ENCODE results near the gene AK8. TPM values are rescaled to one million over a fixed set of nuclear protein-coding genes. Genes with fewer than 3 reads are reported as not detected.

Gene AK8
- total and polyA plus RNA-seq, 2 experiments from 2014 or later, result 0.14 to 0.78 TPM

DNA sequence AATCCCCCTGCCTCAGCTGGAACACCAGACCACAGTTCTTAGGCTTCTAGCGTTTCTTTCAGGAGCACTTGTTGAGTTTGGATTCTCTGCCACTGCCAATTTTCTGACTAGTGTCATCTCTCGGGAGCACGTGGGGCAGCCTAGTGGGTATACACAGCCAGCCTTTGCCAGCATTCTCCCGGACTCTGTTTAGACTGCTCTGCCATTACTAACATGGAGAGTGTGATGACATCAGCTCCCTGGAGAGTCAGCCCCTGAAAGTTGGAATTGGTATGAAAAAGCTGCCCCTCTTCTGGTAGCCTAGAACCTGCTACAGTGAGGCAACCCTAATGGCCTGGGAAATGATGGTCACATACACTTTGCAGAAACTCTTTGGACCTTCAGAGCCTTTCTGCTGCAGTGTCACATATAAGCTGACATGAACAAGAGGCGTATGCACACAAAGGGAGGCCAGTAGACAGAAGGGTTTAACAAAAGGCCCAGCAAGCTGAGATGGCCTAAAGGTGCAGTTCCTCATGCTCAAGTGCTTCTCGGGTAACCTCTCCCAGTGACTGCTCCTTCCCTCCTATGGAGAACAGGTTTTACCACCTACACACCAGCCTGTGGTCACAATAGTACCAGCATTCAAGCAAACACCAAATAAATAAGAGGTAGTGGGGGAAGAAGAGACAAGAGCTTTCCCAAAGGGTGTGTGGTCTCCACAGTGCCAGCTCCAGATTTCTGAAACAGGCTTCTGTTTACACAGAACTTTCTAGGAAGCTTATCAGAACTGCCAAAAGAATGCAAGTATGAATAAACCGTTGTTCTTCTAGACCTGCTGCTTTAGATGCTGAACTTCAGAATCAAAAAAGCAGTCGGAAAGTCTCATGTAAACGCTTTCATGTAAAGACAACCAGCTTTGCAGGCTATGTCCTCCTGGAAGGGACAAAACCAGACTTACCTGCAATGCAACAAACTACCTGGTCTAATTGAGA, 17.1 kb upstream of the AK8 start (continued):
- TF ChIP-seq, protein P1, sequence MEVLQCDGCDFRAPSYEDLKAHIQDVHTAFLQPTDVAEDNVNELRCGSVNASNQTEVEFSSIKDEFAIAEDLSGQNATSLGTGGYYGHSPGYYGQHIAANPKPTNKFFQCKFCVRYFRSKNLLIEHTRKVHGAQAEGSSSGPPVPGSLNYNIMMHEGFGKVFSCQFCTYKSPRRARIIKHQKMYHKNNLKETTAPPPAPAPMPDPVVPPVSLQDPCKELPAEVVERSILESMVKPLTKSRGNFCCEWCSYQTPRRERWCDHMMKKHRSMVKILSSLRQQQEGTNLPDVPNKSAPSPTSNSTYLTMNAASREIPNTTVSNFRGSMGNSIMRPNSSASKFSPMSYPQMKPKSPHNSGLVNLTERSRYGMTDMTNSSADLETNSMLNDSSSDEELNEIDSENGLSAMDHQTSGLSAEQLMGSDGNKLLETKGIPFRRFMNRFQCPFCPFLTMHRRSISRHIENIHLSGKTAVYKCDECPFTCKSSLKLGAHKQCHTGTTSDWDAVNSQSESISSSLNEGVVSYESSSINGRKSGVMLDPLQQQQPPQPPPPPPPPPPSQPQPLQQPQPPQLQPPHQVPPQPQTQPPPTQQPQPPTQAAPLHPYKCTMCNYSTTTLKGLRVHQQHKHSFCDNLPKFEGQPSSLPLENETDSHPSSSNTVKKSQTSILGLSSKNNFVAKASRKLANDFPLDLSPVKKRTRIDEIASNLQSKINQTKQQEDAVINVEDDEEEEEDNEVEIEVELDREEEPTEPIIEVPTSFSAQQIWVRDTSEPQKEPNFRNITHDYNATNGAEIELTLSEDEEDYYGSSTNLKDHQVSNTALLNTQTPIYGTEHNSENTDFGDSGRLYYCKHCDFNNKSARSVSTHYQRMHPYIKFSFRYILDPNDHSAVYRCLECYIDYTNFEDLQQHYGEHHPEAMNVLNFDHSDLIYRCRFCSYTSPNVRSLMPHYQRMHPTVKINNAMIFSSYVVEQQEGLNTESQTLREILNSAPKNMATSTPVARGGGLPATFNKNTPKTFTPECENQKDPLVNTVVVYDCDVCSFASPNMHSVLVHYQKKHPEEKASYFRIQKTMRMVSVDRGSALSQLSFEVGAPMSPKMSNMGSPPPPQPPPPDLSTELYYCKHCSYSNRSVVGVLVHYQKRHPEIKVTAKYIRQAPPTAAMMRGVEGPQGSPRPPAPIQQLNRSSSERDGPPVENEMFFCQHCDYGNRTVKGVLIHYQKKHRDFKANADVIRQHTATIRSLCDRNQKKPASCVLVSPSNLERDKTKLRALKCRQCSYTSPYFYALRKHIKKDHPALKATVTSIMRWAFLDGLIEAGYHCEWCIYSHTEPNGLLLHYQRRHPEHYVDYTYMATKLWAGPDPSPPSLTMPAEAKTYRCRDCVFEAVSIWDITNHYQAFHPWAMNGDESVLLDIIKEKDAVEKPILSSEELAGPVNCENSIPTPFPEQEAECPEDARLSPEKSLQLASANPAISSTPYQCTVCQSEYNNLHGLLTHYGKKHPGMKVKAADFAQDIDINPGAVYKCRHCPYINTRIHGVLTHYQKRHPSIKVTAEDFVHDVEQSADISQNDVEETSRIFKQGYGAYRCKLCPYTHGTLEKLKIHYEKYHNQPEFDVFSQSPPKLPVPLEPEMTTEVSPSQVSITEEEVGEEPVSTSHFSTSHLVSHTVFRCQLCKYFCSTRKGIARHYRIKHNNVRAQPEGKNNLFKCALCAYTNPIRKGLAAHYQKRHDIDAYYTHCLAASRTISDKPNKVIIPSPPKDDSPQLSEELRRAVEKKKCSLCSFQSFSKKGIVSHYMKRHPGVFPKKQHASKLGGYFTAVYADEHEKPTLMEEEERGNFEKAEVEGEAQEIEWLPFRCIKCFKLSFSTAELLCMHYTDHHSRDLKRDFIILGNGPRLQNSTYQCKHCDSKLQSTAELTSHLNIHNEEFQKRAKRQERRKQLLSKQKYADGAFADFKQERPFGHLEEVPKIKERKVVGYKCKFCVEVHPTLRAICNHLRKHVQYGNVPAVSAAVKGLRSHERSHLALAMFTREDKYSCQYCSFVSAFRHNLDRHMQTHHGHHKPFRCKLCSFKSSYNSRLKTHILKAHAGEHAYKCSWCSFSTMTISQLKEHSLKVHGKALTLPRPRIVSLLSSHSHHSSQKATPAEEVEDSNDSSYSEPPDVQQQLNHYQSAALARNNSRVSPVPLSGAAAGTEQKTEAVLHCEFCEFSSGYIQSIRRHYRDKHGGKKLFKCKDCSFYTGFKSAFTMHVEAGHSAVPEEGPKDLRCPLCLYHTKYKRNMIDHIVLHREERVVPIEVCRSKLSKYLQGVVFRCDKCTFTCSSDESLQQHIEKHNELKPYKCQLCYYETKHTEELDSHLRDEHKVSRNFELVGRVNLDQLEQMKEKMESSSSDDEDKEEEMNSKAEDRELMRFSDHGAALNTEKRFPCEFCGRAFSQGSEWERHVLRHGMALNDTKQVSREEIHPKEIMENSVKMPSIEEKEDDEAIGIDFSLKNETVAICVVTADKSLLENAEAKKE (CRISPR knock-in tag; IDR thresholded peaks at IDR 0.05), result no peak

DNA sequence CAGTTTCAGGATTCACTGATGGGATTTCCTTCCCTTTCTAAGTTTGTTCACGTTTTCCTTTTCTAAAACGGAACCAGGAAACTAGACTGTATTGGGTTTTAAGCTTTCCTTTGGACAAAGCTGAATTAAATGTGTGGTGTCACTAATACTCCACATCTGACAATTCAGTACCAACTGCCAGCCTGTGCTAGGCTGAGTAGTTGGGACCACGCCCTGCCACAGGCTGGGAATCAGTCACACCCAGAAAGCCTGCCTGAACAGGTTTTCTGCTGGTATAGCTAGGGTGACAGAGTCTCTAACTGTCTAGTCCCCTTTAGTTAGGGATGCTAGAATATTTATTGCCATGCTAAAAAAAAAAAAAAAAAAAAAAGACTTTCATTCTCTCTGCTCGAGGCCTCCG, 16.3 kb upstream of the AK8 start:
- H3K4me3 Mint-ChIP-seq, result no peak overlapping the region
- no peaks in the 10 kb centered on the region for H3K9me3 Mint-ChIP-seq
- H3K27me3 Mint-ChIP-seq (ENCODE audit: insufficient read depth, low read depth, poor library complexity), result peaks cover 5% of the 10 kb centered on the region
- H3K27ac Mint-ChIP-seq, result no peak overlapping the region
- Histone ChIP-seq H3K4me2 (no peak overlapping the region), H2AFZ (no peak overlapping the region), H3K79me2 (replicated peaks; ENCODE audit: insufficient read depth) (no peaks in the 10 kb centered on the region), H4K20me1 (replicated peaks; ENCODE audit: insufficient read depth) (0 out of 2 replicates have a peak, but pooled peaks cover 5% of the 10 kb centered on the region), H3K9me2 (ENCODE audit: insufficient read depth) (no peaks in the 10 kb centered on the region), H3F3A (replicated peaks; ENCODE audit: low read depth) (no peaks in the 10 kb centered on the region), H3K4me1 (ENCODE audit: insufficient read depth) (no peaks in the 10 kb centered on the region), H3K27me3 (ENCODE audit: insufficient read depth) (no peaks in the 10 kb centered on the region), H3K4me3 (no peak overlapping the region), H3K27ac (ENCODE audit: low read depth) (no peak overlapping the region), H3K36me3 (ENCODE audit: insufficient read depth) (peaks cover 14% of the 10 kb centered on the region; the same call in 1 of the 2 replicates)
- peaks cover 25% of the 10 kb centered on the region for H3K36me3 Mint-ChIP-seq (ENCODE audit: low read depth)
- DNase-seq (ENCODE audit: low spot score) (no peak), ATAC-seq (no peak)
- H3K4me1 Mint-ChIP-seq, result no peaks in the 10 kb centered on the region; the same call in 2 of the 3 replicates
- TF ChIP-seq CTCF (conservative IDR thresholded peaks at IDR 0.05; ENCODE audit: low read depth in 2 of 2), result no peak
- TF ChIP-seq EZH2phosphoT487 (IDR thresholded peaks at IDR 0.05; ENCODE audit: unreplicated experiment), result no peak
- no peak for TF ChIP-seq EZH2 (IDR thresholded peaks at IDR 0.05; ENCODE audit: low read depth, unreplicated experiment)
- TF ChIP-seq STAT1 (IDR thresholded peaks at IDR 0.05; ENCODE audit: unreplicated experiment), result no peak
- TF ChIP-seq POLR2AphosphoS5 (IDR thresholded peaks at IDR 0.05; ENCODE audit: low read depth), result no peak
- no peak for TF ChIP-seq CREB1 (CRISPR knock-in tag; IDR thresholded peaks at IDR 0.05; ENCODE audit: low read depth)
- no peak for TF ChIP-seq NANOG (IDR thresholded peaks at IDR 0.05; ENCODE audit: borderline replicate concordance)
- no peak for TF ChIP-seq ETS1 (IDR thresholded peaks at IDR 0.05)
- TF ChIP-seq JUNB (IDR thresholded peaks at IDR 0.05; ENCODE audit: unreplicated experiment), result no peak
- TF ChIP-seq ZNF114 (CRISPR knock-in tag; IDR thresholded peaks at IDR 0.05), result no peak
- TF ChIP-seq ZNF331 (CRISPR knock-in tag; IDR thresholded peaks at IDR 0.05; ENCODE audit: low read depth), result no peak

Measured in GM23338 (cell line).